Measurements from ENCODE around the gene REC114.
"Not testable (repeated sequence)": the region's sequence is repeated elsewhere in the genome, so short reads cannot be mapped to it uniquely, and the experiment has no call there.

REC114 gene

GRCh38 chr15:73426323-73426994 lies 16.5 kb upstream of the REC114 start:
- Histone ChIP-seq H3K9me3 (ENCODE audit: insufficient read depth, low read depth, low read length) (no peaks in the 10 kb centered on the region), H3K4me1 (ENCODE audit: insufficient read depth, low read length) (peaks cover 5% of the 10 kb centered on the region; the same call in 1 of the 2 replicates), H3K9ac (ENCODE audit: low read depth, low read length) (no peak overlapping the region), H3K27ac (ENCODE audit: low read depth, low read length) (no peak overlapping the region; the same call in 1 of the 2 replicates), H3K27me3 (ENCODE audit: insufficient read depth, low read length) (no peaks in the 10 kb centered on the region), H3K4me3 (ENCODE audit: low read length) (no peak overlapping the region), H3K36me3 (ENCODE audit: insufficient read depth, low read length) (no peaks in the 10 kb centered on the region)
- WGBS, result 76% methylated on average over 5 of the region's 5 CpGs

GRCh38 chr15:73431329-73431728 lies 11.6 kb upstream of the REC114 start:
- H3K4me1 ChIP-seq (ENCODE audit: insufficient read depth, low read length); H3K27me3 ChIP-seq (ENCODE audit: insufficient read depth, low read length); H3K36me3 ChIP-seq (ENCODE audit: insufficient read depth, low read length); H3K9me3 ChIP-seq (ENCODE audit: insufficient read depth, low read depth, low read length); H3K27ac ChIP-seq (ENCODE audit: low read depth, low read length); H3K4me3 ChIP-seq (ENCODE audit: low read length); H3K9ac ChIP-seq (ENCODE audit: low read depth, low read length): not testable (repeated sequence)
- WGBS, result 93% methylated on average over 7 of the region's 7 CpGs

DNA sequence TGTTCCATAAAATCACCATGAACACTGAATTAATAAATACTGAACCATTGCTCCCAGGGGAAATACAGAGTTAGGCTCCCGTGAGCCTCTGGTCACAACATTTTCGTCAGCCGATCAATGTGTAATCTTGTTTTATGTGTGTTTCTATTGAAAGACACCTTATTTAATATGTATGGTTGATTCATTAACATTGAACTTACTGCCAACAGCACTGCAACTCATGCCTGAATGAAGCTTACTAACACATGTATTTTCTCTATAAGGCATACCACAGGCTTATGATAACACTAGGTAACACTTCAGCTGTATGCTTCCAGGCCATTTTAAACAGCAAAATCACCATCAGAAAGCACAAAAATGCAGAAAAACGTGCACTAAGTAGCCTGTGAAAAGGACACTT lies 9.1 kb upstream of the REC114 start:
- Histone ChIP-seq H3K9ac (ENCODE audit: low read depth, low read length) (no peak overlapping the region), H3K36me3 (ENCODE audit: insufficient read depth, low read length) (no peaks in the 10 kb centered on the region), H3K4me1 (ENCODE audit: insufficient read depth, low read length) (no peaks in the 10 kb centered on the region), H3K27ac (ENCODE audit: low read depth, low read length) (no peak overlapping the region), H3K4me3 (ENCODE audit: low read length) (no peak overlapping the region), H3K27me3 (ENCODE audit: insufficient read depth, low read length) (no peaks in the 10 kb centered on the region), H3K9me3 (ENCODE audit: insufficient read depth, low read depth, low read length) (0 out of 2 replicates have a peak, but pooled peaks cover 3% of the 10 kb centered on the region)
- WGBS, result 90% methylated on average over 4 of the region's 4 CpGs

- 90% methylated on average over 2 of the region's 2 CpGs for WGBS
- no peaks in the 10 kb centered on the region for H3K4me1 ChIP-seq (ENCODE audit: insufficient read depth, low read length)
Observed at GRCh38 chr15:73436613-73437012, 6.4 kb upstream of the REC114 start.

GRCh38 chr15:73437543-73438109 lies 5.3 kb upstream of the REC114 start:
- no peak overlapping the region for H3K9ac ChIP-seq (ENCODE audit: low read depth, low read length)
- no peaks in the 10 kb centered on the region for H3K27me3 ChIP-seq (ENCODE audit: insufficient read depth, low read length)
- WGBS, result 82% methylated on average over 4 of the region's 4 CpGs
- no peaks in the 10 kb centered on the region for H3K36me3 ChIP-seq (ENCODE audit: insufficient read depth, low read length)
- no peaks in the 10 kb centered on the region for H3K4me1 ChIP-seq (ENCODE audit: insufficient read depth, low read length)
- H3K27ac ChIP-seq (ENCODE audit: low read depth, low read length), result no peak overlapping the region
- H3K4me3 ChIP-seq (ENCODE audit: low read length), result no peak overlapping the region
- 0 out of 2 replicates have a peak, but pooled peaks cover 3% of the 10 kb centered on the region for H3K9me3 ChIP-seq (ENCODE audit: insufficient read depth, low read depth, low read length)

More at GRCh38 chr15:73436613-73437012, 6.4 kb upstream of the REC114 start:
- Histone ChIP-seq H3K36me3 (ENCODE audit: insufficient read depth, low read length) (no peaks in the 10 kb centered on the region), H3K9me3 (ENCODE audit: insufficient read depth, low read depth, low read length) (0 out of 2 replicates have a peak, but pooled peaks cover 3% of the 10 kb centered on the region), H3K4me3 (ENCODE audit: low read length) (no peak overlapping the region), H3K9ac (ENCODE audit: low read depth, low read length) (no peak overlapping the region), H3K27ac (ENCODE audit: low read depth, low read length) (no peak overlapping the region), H3K27me3 (ENCODE audit: insufficient read depth, low read length) (no peaks in the 10 kb centered on the region)

DNA sequence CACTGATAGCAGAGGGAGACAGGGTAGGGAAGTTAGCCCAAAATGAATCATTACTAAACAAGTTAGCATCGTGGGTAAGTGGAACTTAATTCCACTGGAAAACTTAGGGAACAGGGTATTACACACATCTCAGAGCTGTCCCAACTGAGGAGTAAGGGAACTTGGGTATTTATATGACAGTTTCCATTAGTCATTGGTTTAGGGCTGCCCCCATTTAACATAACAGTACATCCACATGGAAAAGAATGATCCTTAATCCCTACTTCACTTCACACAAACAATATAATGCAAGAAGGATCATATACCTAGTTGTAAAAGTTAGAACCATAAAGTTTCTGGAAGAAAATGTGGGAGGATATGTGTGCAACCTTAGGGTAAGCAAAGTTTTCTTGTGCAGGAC lies 4.3 kb upstream of the REC114 start:
- H3K27me3 ChIP-seq (ENCODE audit: insufficient read depth, low read length), result no peaks in the 10 kb centered on the region
- H3K27ac ChIP-seq (ENCODE audit: low read depth, low read length), result no peak overlapping the region
- H3K9me3 ChIP-seq (ENCODE audit: insufficient read depth, low read depth, low read length), result 0 out of 2 replicates have a peak, but pooled peaks cover 3% of the 10 kb centered on the region
- H3K4me1 ChIP-seq (ENCODE audit: insufficient read depth, low read length), result no peaks in the 10 kb centered on the region
- 78% methylated on average over 1 of the region's 1 CpG for WGBS
- H3K9ac ChIP-seq (ENCODE audit: low read depth, low read length), result no peak overlapping the region
- H3K36me3 ChIP-seq (ENCODE audit: insufficient read depth, low read length), result no peaks in the 10 kb centered on the region
- no peak overlapping the region for H3K4me3 ChIP-seq (ENCODE audit: low read length)

GRCh38 chr15:73440571-73440970 lies 2.4 kb upstream of the REC114 start:
- H3K27me3 ChIP-seq (ENCODE audit: insufficient read depth, low read length), result no peaks in the 10 kb centered on the region
- H3K27ac ChIP-seq (ENCODE audit: low read depth, low read length), result no peak overlapping the region
- 89% methylated on average over 3 of the region's 3 CpGs for WGBS
- H3K4me3 ChIP-seq (ENCODE audit: low read length), result no peak overlapping the region
- no peak overlapping the region for H3K9ac ChIP-seq (ENCODE audit: low read depth, low read length)
- no peaks in the 10 kb centered on the region for H3K36me3 ChIP-seq (ENCODE audit: insufficient read depth, low read length)
- H3K4me1 ChIP-seq (ENCODE audit: insufficient read depth, low read length), result no peaks in the 10 kb centered on the region
- H3K9me3 ChIP-seq (ENCODE audit: insufficient read depth, low read depth, low read length), result no peaks in the 10 kb centered on the region

DNA sequence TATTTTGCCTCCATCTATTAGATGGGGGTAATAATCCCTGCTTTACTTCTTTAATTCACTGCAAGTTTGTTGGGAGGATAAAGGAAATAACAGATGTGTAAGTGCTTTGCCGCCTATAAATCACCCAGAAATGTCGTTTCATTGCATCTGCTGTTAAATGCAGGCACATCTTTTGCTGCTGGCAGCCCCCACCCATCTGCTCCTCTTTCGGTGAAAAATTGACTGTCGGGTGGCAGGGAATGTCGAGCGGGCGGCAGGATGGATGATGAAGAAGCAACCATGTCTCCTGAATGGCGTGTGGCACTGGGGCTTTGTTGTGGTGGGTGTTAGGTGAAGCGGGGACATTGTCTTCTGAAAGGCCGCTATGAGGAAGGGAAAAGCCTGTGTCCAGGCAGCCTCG lies 543 bp upstream of the REC114 start:
- Histone ChIP-seq H3K27me3 (ENCODE audit: insufficient read depth, low read length) (no peaks in the 10 kb centered on the region), H3K4me3 (ENCODE audit: low read length) (no peak overlapping the region), H3K9me3 (ENCODE audit: insufficient read depth, low read depth, low read length) (no peaks in the 10 kb centered on the region), H3K27ac (ENCODE audit: low read depth, low read length) (no peak overlapping the region), H3K9ac (ENCODE audit: low read depth, low read length) (no peak overlapping the region), H3K36me3 (ENCODE audit: insufficient read depth, low read length) (no peaks in the 10 kb centered on the region), H3K4me1 (ENCODE audit: insufficient read depth, low read length) (no peaks in the 10 kb centered on the region)
- WGBS, result 96% methylated on average over 11 of the region's 11 CpGs

DNA sequence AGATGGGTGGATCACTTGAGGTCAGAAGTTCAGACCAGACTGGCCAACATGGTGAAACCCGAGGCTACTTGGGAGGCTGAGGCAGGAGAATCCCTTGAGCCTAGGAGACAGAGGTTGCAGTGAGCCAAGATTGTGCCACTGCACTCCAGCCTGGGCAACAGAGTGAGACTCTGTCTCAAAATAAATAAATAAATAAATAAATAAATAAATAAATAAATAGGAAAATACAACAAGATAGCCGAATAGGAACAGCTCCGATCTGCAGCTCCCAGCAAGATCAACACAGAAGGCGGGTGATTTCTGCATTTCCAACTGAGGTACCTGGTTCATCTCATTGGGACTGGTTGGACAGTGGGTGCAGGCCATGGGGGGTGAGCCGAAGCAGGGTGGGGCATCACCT lies 4.5 kb downstream of the REC114 start:
- not testable (repeated sequence) for H3K9me3 ChIP-seq (ENCODE audit: insufficient read depth, low read depth, low read length); H3K27me3 ChIP-seq (ENCODE audit: insufficient read depth, low read length); H3K4me3 ChIP-seq (ENCODE audit: low read length); H3K4me1 ChIP-seq (ENCODE audit: insufficient read depth, low read length); H3K27ac ChIP-seq (ENCODE audit: low read depth, low read length); H3K9ac ChIP-seq (ENCODE audit: low read depth, low read length); H3K36me3 ChIP-seq (ENCODE audit: insufficient read depth, low read length)
- WGBS, result 99% methylated on average over 5 of the region's 5 CpGs

GRCh38 chr15:73448158-73448758 lies 5.3 kb downstream of the REC114 start:
- not testable (repeated sequence) for H3K36me3 ChIP-seq (ENCODE audit: insufficient read depth, low read length); H3K4me3 ChIP-seq (ENCODE audit: low read length); H3K9ac ChIP-seq (ENCODE audit: low read depth, low read length); H3K27me3 ChIP-seq (ENCODE audit: insufficient read depth, low read length); H3K9me3 ChIP-seq (ENCODE audit: insufficient read depth, low read depth, low read length); H3K27ac ChIP-seq (ENCODE audit: low read depth, low read length); H3K4me1 ChIP-seq (ENCODE audit: insufficient read depth, low read length)
- WGBS, result 78% methylated on average over 5 of the region's 5 CpGs

GRCh38 chr15:73449980-73450379 lies 7.0 kb downstream of the REC114 start:
- not testable (repeated sequence) for H3K9ac ChIP-seq (ENCODE audit: low read depth, low read length); H3K4me3 ChIP-seq (ENCODE audit: low read length); H3K27ac ChIP-seq (ENCODE audit: low read depth, low read length); H3K36me3 ChIP-seq (ENCODE audit: insufficient read depth, low read length); H3K27me3 ChIP-seq (ENCODE audit: insufficient read depth, low read length); H3K4me1 ChIP-seq (ENCODE audit: insufficient read depth, low read length); H3K9me3 ChIP-seq (ENCODE audit: insufficient read depth, low read depth, low read length)
- WGBS, result 92% methylated on average over 3 of the region's 3 CpGs
